Dedifferentiated amniotic fluid mesenchymal stem cell (primary cell): ENCODE results near the gene TFF3.

Experiments
- DNase-seq: peaks from one replicate; pipeline ENCODE4 v3.0.0-alpha.2; 2016; ENCODE audit errors: extremely low spot score

TFF3 gene

GRCh38 chr21:42320791-42321190, 5.6 kb upstream of the TFF3 start:
- DNase-seq = no peak

- DNase-seq = no peak
Observed at GRCh38 chr21:42319851-42320572, 4.8 kb upstream of the TFF3 start.

- no peak for DNase-seq
Observed at GRCh38 chr21:42319376-42319775, 4.2 kb upstream of the TFF3 start.

DNA sequence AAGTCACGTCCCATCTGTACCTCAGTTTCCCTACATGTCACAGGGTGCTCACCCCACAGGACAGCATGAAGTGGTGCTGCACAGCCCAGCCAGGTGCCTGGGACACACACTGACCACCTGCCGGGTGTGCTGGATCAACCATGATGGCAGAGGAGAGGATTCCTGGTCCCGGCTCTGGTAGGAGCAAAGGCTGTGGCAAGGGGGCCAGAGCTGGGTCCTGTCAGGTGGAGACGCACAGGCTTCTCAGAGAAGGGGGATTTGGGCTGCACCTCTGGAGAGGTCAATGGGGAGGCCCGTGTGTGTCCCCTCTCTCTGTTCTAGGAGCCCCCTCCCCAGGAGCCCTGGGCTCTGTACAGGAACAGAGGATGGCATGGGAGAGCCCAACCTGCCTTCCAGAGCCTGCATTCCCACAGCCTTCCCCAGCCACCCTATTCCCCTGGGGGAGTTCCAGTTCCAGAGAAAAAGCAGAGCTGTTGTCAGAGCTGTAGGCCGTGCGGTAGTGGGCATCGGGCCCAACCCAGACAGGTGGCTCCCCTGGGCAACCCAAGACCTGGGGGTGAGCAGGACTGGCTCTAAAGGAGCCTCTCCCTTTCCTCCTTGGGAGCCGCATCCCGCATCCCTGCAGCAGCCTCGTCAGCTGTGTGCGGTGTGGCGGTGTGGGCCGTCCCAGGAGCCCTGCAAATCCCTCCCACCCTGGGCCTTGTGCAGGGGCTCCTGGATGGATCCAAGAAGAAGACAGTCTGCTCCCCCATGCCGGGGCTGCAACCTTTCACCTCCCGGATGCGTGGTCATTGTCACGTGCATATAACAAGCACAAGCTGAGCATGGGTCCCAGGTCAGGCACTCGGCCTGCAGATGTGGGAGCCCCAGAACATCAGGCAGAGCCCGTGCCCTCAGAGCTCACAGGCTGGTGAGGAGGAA, 2.9 kb upstream of the TFF3 start:
- DNase-seq = no peak

DNA sequence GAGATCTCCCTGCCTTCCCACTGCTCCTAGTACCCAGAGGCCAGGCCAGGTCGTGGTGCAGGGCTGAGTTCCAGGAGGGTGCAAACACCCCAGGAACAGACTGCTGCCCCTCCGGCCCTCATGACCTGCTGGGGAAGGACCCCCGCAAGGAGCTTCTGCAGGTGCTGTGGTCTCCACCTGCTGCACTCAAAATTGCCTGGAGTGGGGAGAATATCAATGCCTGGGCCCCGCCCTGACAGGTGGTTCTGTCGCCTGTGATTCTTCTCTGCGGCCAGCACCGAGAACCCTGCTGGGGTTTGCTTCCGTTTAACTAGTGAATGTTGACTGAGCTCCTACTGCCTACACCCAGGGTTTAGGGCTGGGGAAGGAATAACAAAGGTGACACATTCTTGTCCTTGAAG, 2.1 kb upstream of the TFF3 start:
- DNase-seq = no peak

DNA sequence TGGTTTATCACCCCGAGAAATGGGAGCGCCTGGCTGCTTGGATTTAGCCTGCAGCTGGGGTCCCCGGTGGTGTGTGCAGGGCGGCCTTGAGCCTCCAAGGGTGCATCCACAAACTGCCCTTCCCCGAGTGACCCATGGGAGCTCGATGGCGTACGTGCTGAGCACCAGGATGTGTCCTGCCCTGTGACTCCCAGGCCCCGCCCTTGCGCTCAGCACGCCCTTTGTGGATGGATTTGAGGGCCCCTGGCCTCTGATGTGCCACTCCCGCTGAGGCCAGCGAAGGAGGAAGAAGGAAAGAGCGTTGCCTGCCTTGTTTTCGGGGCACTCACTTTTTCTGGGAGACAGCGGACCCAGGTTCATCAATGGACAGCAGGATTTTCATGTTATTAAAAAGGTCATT, 1.7 kb upstream of the TFF3 start:
- DNase-seq = no peak

DNA sequence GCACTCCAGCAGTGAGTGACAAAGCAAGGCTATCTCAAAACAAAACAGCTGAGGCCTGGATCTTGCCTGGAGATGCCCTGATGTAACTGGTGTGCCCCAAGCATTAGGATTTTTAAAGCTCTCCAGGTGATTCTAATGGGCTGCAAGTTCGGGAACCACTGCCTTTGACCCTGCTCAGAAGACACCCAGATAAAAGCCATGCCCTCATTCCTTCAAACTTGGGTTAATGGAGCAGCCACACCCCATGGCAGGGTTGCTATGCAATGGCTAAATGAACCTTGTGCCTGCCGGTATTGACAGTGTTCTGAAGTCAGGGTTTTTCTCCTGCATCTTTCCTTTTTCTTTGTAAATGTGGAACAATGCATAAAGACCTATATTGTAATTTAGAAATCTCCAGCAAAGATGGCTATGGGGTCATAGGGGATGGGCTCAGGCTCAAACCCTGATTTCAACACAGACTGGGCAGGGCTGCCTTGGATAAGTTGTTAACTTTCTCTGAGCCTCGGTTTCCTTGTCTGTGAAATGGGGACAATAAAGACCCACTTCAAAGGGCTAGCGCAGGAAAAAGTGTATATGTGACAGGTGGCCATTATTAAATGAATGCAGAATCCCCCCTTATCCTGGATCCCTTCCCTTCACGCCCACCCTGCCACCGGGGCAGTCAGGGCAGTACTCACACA, 453 bp downstream of the TFF3 start:
- DNase-seq = no peak

DNA sequence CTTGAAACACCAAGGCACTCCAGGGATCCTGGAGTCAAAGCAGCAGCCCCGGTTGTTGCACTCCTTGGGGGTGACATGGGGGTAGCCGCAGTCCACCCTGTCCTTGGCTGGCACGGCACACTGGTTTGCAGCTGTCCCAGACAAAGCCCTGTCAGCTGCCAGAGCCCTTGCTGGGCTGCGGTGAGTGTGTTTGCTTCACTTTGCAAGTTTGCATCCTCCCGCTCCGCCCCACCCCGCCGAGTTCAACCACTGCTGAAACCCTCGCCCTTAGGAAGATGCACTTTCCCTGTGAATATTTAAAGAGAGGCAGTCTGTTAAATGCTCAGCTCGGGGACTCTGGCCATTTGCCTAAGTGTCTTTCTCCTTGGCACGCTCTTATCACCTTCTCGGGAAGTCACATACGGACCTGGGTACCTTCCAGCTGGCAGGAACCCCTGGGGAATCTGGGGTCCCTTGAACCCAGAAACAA, 1.7 kb downstream of the TFF3 start:
- no peak for DNase-seq

- DNase-seq = no peak
Observed at GRCh38 chr21:42312626-42313104, 2.5 kb downstream of the TFF3 start.

DNA sequence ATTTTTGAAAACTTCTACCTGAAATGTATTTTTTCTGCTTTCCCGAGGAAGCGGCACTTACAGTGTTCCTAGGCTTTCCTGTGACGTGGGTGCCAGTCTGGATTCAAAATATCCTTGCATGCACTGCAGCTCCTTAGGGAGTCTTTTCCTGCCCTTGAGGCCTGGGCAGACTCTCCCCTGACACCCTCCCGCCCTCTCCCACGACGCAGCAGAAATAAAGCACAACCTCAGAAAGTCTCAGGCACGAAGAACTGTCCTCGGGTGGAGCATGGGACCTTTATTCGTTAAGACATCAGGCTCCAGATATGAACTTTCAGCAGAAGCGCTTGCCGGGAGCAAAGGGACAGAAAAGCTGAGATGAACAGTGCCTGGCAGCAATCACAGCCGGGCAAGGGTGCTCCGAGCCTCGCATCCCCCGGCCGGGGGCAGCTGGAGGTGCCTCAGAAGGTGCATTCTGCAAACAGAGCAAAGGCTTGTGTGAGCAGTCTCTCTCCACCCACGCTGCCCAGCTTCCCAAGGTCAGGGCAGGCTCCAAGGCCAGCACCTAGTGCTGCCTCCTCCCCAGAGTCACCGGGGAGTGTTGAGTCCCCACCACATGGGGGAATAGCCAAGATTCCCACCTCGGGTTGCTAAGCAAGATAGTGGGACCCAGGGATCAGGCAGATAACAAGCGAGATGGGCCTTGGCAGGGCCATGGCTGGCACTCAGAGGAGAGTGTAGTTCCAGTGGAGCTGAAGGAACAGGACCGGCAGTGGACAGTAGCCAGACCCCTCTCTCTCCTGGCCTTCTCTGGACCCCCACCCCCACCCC, 3.2 kb downstream of the TFF3 start:
- no peak for DNase-seq

DNA sequence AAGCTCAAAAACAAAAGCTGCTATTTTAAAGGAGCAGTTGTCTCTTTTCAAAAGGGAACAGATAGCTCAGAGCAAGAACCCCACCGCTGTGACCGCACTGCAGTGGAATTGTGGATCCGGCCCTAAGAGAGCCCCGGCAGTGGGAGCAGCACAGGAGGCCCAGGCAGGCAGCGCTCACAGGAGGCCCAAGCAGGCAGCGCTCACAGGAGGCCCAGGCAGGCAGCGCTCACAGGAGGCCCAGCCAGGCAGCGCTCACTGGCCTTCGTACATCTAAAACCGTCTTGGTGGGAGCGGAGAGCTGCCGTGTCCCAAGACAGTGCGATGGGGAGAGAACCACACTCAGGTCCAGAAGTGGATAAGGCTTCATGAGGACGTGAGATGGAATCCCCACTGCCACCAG, 4.0 kb downstream of the TFF3 start:
- no peak for DNase-seq

- DNase-seq = no peak
Observed at GRCh38 chr21:42310411-42311001, 4.7 kb downstream of the TFF3 start.

DNA sequence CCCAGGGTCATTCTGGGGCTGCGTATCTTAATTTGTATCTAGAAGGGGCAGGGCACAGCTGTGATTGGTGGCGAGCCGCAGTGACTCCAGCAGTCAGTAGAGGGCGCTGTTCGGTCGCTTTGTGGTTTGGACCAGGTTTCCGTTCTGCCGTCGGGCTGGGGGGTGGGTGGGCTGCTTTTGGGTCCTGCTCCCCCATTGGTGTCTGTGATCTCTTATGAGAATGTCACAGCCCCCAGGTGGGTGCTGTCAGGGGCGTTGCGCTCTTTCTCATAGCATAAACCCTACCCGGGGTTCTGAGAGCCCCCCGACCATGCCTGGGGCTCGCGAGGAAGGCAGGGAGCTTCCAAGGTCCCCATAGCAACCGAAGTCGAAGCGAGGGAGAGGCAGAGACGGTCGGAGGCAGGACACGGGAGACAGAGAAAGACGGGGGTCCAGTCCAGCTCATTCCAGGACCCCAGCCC, 5.4 kb downstream of the TFF3 start:
- DNase-seq = no peak

- DNase-seq = no peak
Observed at GRCh38 chr21:42308914-42309752, 6.1 kb downstream of the TFF3 start.

GRCh38 chr21:42308161-42308913, 6.9 kb downstream of the TFF3 start:
- no peak for DNase-seq

DNA sequence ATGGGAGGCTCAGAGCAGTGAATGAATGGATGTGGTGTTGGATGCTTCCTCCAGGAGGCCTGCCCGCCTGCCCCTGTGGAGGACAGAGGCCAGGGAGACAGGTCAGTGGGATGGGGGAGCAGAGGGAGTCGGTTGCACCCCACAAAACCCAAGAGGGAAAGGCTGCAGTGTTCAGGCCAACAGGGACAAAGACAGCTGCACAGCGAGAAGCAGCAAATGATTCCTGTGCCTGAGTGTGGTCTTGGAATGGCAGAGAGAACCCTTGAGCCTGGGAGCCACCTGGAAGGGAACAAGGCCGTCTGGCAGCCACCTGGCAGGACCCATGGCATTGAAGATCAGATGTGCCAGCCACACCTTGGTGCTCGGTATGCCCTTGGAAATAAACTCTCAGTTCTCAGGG, 8.1 kb downstream of the TFF3 start:
- no peak for DNase-seq

DNA sequence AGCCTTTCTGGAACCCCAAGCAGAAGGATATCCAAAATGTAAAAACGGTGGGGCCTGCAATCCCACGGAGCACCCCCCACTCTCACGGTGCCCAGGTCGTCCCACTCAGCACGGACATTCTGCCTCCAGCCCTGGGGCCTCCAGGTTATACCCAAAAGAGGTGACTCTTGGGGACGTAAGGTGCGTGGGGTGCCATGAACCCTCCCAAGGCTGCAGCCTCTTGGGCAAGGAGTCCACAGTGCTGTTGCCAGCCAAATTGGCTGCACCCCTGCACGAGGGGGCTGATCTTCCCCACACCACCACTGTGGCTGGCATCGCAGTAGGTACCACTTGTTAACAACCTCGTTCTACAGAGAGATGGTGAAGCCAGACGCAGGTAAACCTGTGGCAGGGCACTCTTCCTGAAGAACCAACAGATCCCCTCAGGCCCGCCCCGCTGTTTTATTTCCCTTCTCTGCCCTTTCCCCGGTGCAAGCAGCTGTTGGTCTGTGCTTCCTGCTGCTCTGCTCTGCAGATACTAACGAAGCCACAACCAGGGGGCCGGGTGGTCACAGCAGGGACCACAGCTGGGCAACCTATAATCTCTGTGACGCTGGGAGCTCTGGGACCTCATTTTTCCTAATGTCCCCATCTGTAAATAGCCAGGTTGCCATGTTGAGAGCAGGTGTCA, 8.7 kb downstream of the TFF3 start:
- DNase-seq = no peak

DNA sequence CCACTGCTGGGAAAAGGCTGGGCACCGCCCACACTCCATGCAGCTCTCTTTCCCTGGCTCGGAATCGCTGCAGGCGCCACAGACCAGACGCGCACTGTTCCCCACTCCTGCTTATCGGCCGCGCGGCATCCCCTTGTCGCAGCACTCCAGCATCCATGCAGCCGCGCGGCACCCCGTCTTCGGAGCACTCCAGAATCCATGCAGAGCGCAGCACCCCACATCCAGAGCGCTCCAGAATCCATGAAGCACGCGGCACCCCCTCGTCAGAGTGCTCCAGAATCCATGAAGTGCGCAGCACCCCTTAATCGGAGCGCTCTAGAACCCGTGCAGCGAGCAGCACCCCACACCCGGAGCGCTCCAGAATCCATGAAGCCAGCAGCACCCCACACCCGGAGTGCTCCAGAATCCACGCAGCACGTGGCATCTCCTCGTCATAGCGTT, 9.5 kb downstream of the TFF3 start:
- no peak for DNase-seq
